Measurements from ENCODE around the gene ATRAID. TPM values are rescaled to one million over a fixed set of nuclear protein-coding genes. Genes with fewer than 3 reads are reported as not detected.

Gene ATRAID
- total RNA-seq, 2 donors from 2014 or later, result 101 to 140 TPM

GRCh38 chr2:27211241-27211942 is 449 bp upstream of the ATRAID start:
- H3K9me3 ChIP-seq (ENCODE audit: control insufficient read depth, low read length), result no peaks in the 10 kb centered on the region
- DNase-seq, result no peak
- H3K27ac ChIP-seq (ENCODE audit: low read depth, low read length), result peak overlapping the region; percentile 8
- WGBS, 2 experiments (ENCODE audit: insufficient coverage in 1 of 2, insufficient read length in 1 of 2), result 1 to 2% methylated on average over 17 to 48 of the region's 48 CpGs
- peaks cover 44% of the 10 kb centered on the region for H3K36me3 ChIP-seq (ENCODE audit: control insufficient read depth, insufficient read depth, low read length)
- H3K4me1 Mint-ChIP-seq, result peaks cover 32% of the 10 kb centered on the region
- H3K27me3 ChIP-seq (ENCODE audit: control insufficient read depth, insufficient read depth, low read length, poor library complexity, severe bottlenecking), result no peaks in the 10 kb centered on the region
- H3K27ac Mint-ChIP-seq, result peak overlapping the region; percentile 97
- H3K4me3 Mint-ChIP-seq, result peak overlapping the region; percentile 86
- TF ChIP-seq CTCF (conservative IDR thresholded peaks at IDR 0.05), result no peak
- peaks cover 44% of the 10 kb centered on the region for H3K36me3 Mint-ChIP-seq (ENCODE audit: low read depth)
- no peaks in the 10 kb centered on the region for H3K9me3 Mint-ChIP-seq
- H3K27me3 Mint-ChIP-seq (ENCODE audit: insufficient read depth), result no peaks in the 10 kb centered on the region
- peaks cover 7% of the 10 kb centered on the region for H3K4me1 ChIP-seq (ENCODE audit: control insufficient read depth, insufficient read depth, low read length)
- H3K9ac ChIP-seq (ENCODE audit: extremely low read depth, low read length, poor library complexity, severe bottlenecking), result peak overlapping the region; percentile 96
- H3K4me3 ChIP-seq (ENCODE audit: low read length), result peak overlapping the region; percentile 86

DNA sequence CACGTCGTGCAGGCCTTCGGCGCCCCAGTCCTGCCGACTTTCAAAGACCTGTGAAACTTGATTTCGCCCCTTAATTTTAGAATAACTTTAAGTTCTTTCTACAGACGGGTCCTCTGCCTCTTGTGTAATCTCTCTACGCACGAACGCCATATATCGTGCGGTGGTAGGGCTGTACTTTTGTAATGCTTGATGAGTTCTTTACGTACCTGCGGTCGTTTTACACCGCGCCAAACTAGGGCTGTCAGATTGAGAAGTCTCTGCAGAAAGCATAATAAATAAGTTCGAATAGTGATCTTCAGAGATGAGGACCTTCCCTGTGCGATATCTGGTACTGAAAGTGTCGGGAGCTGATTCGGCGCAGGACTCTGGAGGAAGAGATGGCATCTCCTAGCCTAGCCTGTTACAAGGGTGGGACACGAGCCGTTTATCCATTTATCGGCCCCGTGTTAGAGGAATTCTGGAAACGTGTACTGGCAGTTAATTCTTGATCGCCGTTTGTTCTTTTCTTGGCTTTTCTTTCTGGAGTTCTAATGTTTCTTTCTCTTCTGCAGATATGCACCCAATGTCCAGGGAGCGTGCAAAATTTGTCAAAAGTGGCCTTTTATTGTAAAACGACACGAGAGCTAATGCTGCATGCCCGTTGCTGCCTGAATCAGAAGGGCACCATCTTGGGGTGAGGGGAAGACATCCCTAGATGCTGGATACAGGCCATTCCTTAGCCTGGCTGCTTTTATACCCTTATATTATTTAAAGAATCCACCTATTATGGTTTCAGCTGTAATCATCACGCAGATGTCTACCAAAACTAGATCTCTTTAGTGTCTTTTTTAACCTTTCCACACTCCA is 1.0 kb downstream of the ATRAID start:
- peak overlapping the region; percentile 96 for H3K4me3 ChIP-seq (ENCODE audit: low read length)
- 15% methylated on average over 25 to 34 of the region's 34 CpGs for WGBS, 2 experiments (ENCODE audit: insufficient coverage in 1 of 2, insufficient read length in 1 of 2)
- DNase-seq, result no peak
- H3K27me3 ChIP-seq (ENCODE audit: control insufficient read depth, insufficient read depth, low read length, poor library complexity, severe bottlenecking), result no peaks in the 10 kb centered on the region
- Mint-ChIP-seq H3K4me1 (peaks cover 39% of the 10 kb centered on the region), H3K4me3 (peak overlapping the region; percentile 86), H3K27me3 (ENCODE audit: insufficient read depth) (no peaks in the 10 kb centered on the region), H3K27ac (peak overlapping the region; percentile 98), H3K36me3 (ENCODE audit: low read depth) (peaks cover 34% of the 10 kb centered on the region), H3K9me3 (no peaks in the 10 kb centered on the region)
- H3K4me1 ChIP-seq (ENCODE audit: control insufficient read depth, insufficient read depth, low read length), result peaks cover 7% of the 10 kb centered on the region
- no peaks in the 10 kb centered on the region for H3K9me3 ChIP-seq (ENCODE audit: control insufficient read depth, low read length)
- no peak for TF ChIP-seq CTCF (conservative IDR thresholded peaks at IDR 0.05)
- H3K36me3 ChIP-seq (ENCODE audit: control insufficient read depth, insufficient read depth, low read length), result peaks cover 30% of the 10 kb centered on the region
- H3K9ac ChIP-seq (ENCODE audit: extremely low read depth, low read length, poor library complexity, severe bottlenecking), result peak overlapping the region; percentile 96
- peak overlapping the region; percentile 93 for H3K27ac ChIP-seq (ENCODE audit: low read depth, low read length)

- no peak for DNase-seq
- no peak for TF ChIP-seq CTCF (conservative IDR thresholded peaks at IDR 0.05)
- WGBS, 2 experiments (ENCODE audit: insufficient coverage in 1 of 2, insufficient read length in 1 of 2), result 89 to 95% methylated on average over 2 to 3 of the region's 3 CpGs
- no peaks in the 10 kb centered on the region for H3K27me3 Mint-ChIP-seq (ENCODE audit: insufficient read depth)
- H3K9me3 Mint-ChIP-seq, result no peaks in the 10 kb centered on the region
- Histone ChIP-seq H3K36me3 (ENCODE audit: control insufficient read depth, insufficient read depth, low read length) (peaks cover 25% of the 10 kb centered on the region), H3K9me3 (ENCODE audit: control insufficient read depth, low read length) (no peaks in the 10 kb centered on the region), H3K4me3 (ENCODE audit: low read length) (no peak overlapping the region), H3K27ac (ENCODE audit: low read depth, low read length) (no peak overlapping the region), H3K4me1 (ENCODE audit: control insufficient read depth, insufficient read depth, low read length) (no peaks in the 10 kb centered on the region), H3K9ac (ENCODE audit: extremely low read depth, low read length, poor library complexity, severe bottlenecking) (no peak overlapping the region), H3K27me3 (ENCODE audit: control insufficient read depth, insufficient read depth, low read length, poor library complexity, severe bottlenecking) (no peaks in the 10 kb centered on the region)
- peaks cover 29% of the 10 kb centered on the region for H3K36me3 Mint-ChIP-seq (ENCODE audit: low read depth)
- H3K27ac Mint-ChIP-seq, result no peak overlapping the region
- no peak overlapping the region for H3K4me3 Mint-ChIP-seq
- H3K4me1 Mint-ChIP-seq, result peaks cover 31% of the 10 kb centered on the region
These were observed 3.1 kb downstream of the ATRAID start for GRCh38 chr2:27214941-27215340.

Data from endodermal cell (in vitro differentiated cells).